Stimulated activated CD8-positive, alpha-beta memory T cell treated with anti-CD3 and anti-CD28 coated beads, Interleukin-15, amount 100 ng/mL, for 48 hours (primary cell): ENCODE measurements around the gene SERPINB13.

Source experiments
- DNase-seq, 2 donors: peaks; one replicate each; pipeline ENCODE4 v3.0.0-alpha.2; 2020; ENCODE audit warnings: low read depth in 2 of 2

Gene SERPINB13

DNA sequence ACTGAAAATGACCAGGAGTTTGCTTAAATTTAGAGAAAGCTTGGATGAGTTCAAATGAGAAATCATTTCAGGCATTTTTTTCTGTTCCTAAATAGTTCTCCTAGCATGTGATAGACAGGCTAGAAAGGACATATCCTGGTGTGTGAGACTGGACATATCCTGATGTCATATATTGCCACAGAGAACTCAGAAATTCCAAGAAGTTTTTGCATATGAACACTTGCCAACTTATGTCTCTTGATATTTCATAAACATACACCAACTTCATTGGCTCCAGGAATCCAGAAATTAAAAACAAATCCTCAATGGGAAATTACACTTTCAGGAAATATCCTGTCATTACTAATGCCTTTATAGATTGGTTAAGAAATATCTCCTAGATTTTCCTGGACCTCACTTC is 59.8 kb downstream of the SERPINB13 start:
- DNase-seq = no peak

DNA sequence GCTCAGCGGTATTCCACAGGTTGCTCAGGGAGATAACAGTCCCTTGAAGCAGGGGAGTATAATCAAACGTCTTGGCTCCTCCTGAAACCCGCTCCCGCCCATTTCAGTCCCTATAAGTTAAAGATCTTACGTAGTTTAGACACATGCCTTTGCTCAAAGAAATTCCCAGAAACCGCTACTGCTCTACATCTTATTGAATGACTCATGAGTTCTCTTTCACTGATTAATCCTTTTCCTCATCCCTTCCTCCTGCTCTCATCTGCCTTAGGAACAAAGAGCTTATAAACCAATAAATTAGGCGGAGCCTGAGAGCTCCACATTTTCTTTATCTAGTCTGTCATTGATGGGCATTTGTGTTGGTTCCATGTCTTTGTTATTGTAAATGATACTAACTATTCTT is 61.1 kb downstream of the SERPINB13 start:
- DNase-seq = no peak
